Cerebellar nuclear complex (tissue), 1 donor: ENCODE data around the gene DUSP9.

Experiments used
- DNase-seq, 2 experiments: peaks; one replicate each; lab custom pipeline; 2025; lab: John Stamatoyannopoulos, UW

The DUSP9 gene

DNA sequence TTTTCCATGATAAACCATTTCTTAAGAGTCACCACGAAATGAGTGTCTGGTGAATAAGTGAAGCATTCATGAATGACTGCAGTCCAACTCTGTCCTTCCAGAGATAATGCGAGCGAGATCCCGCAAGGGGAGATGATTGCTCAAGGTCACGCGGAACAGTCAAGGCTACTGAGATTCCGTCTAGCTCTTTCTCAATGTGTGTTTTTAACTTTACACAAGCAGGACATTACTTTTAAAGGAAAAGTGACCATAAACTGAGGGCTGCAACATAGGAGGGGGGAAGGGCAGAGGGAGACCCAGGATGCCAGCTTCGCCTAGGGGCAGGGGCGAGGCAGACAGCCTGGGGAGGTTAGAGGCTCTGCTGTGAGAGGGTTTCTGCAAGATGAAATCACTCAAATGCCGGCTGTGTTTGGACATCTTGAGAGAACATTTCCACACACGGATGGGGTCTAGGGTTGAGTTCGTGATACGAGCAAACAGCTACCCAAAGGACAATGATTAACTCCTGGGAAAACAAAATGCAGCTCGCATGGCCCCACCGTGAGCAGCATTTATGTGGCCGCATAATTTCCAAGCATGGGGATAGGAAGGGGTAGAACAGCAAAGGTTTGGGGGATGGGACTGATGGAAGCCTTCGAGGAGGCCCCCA, 24.2 kb upstream of the DUSP9 start:
- no peak for DNase-seq

DNA sequence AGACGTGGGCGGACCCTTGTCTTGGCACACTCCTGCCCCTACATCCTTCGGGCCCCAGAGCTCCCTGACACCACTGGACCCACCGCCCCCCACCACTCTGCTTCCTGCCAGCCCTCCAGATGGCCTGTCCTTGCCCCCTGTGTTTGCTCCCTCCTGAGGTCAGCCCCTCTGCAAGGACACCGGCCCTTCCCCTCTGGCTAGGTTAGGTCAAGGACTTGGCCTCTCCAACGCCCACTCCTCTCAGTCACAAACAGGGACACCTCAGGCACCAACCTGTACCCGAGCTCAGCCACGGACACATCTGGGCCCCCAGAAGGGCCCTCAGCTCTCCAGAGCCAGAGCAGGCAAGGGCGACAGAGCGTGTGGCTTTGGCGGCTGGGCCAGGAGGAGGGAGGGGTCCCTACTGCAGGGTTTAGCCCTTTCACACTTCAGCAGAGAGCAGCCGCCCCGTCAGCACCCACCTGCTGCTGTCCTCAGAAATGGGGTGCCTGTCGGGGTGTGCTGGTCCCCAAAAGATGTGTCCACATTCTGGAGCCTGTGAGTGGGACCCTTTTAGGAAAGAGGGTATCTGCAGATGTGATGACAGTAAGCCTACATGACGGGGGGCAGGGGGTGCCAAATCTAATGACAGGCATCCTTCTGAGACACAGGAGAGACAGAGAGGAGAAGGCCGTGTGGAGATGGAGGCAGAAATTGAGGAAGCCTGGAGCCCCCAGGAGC, 23.5 kb upstream of the DUSP9 start:
- DNase-seq: no peak

DNA sequence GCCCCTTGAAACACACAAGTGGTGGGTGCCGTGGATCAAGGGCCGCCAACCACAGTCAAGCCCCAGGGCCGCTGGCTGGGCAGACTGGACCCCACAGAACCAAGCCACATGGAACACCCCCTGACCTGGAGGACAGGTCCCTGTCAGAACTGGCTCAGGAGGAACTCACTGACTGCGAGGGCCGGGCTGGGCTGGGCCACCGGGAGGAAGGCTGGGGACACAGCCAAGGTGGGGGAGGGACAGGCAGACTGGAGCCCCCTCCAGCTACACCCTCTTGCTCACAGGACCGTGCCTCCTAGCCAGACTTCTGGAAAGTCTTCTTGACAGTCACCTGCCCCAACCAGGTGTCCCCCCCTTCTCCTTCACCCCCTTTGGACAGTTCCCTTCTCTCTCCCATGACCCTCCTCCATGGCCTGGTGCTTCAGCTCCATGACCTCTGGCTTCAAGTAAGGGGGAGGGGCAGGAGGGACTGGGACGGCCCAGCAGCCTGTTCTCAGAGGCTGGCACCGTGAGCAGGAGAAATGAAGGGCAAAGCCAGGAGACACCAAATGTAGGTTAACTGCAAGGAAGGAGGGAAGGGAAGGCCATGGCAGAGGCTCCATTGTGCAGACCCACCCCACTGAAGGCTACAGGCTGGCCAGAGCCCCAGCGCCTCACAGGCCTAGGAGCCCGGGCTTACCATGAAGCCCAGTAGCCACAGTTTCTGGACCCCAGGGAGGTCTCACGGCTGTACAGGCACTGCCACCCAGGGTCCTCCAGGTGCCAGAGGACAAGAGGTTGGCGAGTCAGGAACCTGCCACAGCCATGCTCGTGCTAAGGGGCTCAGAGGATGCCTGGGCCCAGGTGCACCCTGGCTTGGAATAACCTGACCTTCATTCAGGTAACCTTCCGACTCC, 22.6 kb upstream of the DUSP9 start:
- no peak for DNase-seq

DNA sequence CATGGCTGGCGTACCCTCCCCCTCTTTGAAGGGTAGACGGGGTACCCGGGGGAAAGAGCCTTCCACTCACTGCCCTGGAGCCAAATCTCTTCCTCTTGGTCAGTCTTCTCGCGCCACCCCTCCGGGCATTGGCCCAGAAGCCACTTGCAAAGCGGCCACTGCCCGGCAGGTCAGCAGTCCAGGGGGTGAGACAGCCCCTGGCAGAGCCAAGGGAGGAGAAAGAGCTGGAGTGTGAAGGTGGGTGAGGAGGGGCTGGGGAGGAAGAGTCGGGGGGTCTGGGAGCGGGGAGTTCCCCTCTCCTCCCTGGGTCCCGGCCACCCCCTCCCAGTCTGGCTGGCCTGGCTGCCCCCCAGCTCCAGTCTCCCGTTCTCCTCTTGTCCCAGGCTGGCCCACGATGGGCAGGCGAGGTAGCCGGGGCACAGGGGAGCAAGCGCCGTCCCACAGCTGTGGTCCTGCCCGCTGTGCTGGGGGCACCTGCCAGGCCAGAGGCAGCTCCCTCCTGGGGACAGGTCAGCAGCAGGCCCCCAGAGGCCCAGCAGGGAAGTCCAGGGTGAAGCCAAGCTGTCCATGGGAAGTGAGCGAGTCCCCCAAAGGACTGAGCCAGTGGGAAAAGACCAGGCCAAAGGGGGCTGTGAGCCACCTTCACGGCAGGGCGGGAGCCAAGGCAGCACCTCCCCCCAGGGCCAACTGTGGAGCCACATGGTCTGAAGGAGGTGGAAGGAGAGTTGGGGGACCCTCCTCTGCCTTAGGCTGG, 21.6 kb upstream of the DUSP9 start:
- DNase-seq: no peak

DNA sequence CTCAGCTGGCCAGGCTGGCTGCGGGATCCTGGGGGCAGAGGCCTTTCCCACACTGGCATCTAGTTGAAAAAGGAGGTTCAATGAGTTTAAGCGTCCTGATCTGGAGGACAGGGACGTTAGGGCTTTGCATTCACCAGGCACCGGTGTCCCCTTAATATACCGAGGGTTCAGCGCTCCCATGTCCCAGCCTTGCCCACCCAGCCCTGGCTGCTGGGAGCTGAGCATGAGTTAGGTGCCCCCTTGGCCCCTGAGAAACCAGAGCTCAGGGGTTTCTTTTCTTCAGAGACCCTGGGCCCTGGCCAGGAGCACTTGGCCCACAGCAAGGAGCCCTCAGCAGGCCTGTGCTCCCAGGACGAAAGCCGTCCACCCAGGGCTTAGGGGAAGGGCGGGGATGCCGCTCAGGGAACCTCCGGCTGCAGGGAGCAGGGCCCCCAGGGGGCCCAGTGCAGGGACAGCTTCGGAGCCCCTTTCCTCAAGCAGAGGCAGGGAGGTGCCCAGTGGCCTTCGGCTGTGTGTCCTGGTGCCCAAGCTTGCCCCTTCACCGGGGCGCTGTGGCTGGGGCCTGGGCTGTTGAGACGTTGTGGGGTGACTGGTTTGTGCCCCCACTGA, 20.9 kb upstream of the DUSP9 start:
- no peak for DNase-seq

DNA sequence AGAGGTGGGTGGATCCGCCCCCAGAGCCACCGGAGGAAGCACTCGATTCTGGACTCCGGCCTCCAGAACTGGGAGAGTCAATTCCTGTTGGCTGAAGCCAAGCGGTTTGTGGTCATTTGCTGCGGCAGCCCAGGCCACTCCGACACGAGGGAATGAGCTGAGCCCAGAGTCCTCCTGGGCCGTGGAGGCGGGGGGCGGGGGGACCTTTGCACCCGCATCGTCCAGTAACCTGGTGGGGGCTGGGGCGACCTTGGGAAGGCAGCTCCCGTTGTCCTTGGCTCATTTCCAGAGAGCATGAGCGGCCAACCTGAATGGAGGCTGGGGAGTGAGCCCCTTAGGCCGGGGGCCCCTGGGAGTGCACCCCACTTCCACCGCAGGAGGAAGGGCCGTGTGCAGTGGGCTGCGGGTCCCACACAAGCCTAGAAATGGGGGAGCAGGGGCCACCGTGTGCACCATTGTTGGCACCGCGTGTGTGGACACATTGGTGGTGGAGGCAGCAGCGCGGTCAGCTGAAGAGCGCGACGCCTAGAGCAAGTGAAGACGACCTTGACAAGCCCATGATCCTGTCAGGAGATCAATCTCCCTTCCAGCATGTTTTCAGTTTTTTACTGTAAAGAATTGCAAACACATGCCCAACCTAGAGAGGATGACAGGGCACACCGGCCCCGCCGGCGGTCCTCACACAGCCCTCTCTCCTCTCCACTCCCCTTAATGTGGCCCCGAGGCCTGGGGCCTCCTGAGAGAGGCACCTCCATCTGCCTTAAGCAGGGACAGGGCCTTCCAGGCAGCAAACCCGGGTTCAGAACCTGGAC, 19.9 kb upstream of the DUSP9 start:
- DNase-seq: no peak

DNA sequence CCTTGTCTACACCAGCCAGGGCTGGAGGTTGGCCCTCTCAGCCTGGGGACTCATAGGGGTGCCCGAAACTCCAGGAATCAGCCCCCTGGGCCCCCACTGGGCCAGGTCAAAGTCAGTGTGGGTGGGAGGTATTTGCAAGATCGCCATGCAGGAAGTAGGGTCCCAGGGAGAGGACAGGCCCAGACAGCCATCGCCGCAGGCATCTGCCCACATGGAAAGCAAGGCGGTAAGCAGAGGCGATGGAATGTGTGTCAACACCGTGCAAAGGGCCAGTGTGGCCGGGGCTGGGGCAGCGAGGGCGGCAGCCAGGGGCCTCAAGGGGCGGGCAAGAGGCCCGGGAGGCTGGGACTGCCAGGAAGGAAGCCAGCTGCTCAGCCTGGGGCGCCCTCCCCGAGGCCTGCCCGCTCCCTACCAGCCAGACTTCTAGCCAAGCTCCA, 19.3 kb upstream of the DUSP9 start:
- no peak for DNase-seq

DNA sequence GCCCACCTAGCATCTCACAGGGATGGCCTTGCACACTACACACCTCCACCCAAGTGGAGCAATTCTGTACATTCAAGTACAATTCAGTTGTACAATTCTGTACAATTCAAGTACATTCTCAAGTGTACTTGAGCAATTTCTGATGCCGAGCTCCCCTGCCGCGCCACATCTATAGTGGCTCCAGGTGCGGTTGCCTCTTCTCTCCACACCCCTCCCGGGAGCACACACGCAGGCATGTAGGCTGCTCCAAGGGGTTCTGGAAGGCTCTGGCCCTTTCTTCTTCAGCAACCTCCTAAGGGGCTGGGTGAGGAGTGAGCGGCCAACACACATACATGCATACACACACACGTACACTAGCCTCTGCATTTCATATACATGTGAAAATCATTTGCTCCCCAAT, 18.9 kb upstream of the DUSP9 start:
- DNase-seq: no peak

DNA sequence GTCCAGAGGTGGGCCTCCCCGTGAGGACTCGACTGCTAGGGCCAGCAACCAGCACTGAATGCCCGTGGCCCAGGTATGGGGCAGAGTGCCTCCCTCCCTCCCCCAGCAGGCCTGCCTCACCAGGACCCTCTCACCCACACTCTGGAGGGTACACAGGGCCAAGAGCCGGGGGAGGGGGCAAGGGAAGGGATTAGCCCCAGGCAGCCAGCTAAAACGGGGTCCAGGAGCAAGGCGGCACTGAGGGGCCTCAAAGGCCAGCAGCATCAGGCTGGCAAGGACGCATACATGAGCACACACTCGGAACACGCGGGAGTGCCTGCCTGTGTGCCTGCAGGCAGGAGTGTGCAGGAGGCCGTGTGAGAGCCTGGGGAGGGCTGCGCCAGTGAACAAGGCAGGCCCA, 18.3 kb upstream of the DUSP9 start:
- no peak for DNase-seq

DNA sequence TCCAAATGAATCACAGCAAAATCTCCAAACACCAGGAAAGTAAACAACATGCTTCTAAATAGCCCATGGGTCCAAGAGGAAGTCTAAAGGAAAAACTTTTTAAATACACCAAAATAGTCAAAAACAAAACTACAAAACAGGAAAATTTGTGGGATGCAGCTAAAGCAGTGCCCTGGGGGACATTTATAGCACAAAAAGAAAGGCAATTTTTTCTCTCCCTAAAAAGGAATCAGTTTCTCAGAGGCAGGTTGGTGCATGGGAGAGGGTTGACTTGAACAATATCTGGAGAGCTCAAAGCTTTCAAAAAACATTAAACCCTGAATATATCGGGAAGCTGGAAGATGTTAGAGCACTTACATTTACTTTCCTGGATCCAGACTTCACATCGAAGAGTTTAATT, 15.7 kb upstream of the DUSP9 start:
- DNase-seq: no peak

DNA sequence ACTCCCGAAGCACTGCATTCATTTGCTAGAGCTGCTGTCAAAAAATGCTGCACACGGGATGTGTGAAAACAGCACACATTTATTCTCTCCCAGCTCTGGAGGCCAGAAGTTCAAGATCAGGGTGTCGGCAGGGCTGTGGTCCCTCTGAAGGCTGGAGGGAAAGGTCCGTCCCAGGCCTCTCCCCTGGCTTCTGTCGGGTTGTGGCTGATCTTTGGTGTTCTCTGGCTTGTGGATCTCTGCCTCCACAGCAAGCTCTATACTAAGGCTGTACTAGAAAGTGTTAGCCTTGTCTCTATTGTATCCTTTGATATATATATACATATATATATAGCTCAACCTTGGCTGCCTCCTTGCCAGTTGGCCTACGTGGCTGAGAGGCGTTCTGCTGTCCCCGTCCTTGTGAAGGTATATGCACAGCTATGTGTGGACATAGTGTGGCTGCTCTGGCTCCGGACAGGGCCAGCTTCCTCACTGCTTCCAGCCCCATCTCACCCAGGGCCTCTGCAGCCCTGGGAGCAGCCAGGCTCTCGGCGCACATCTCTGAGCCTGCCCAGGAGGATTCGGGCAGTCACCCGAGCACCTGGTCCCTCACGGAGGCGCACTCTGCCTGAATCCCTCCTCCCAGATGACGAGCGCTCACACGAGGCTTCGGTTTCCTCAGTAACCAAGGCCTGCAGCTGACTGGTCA, 15.0 kb upstream of the DUSP9 start:
- no peak for DNase-seq

DNA sequence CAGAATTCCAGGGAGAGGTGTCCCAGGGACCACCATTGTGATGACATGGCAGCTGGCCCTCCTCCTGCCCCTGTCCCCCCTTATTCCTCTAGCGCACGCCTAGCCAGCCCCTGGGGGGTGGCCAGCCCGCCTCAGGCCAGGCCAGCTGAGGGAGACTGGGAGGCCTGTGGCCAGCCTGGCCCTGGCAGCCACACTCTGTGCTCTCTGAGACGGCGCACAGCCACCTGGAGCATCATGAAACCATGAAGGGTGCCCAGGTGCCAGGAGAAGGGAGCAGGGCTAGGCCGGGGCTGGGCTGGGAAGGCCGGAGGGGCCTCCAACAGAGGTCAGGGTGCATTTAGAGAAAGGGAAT, 14.4 kb upstream of the DUSP9 start:
- DNase-seq: no peak

DNA sequence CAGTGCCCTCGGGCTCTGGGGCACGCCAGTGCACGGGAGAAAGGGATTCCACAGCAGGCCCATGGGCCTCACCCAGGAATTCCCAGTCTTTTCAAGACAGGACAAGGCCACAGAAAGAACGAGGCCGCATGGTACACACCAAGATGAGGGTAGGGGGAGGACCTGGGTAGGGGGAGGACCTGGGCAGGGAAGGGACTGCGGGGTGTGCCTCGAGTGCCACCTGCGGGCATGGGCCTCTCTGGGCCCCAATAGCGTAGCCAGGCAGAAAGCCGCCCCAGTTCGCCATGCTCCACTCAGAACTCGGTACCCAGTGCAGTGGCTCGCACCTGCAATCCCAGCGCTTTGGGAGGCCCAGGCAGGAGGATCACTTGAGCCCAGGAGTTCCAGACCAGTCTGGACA, 14.0 kb upstream of the DUSP9 start:
- DNase-seq: no peak

DNA sequence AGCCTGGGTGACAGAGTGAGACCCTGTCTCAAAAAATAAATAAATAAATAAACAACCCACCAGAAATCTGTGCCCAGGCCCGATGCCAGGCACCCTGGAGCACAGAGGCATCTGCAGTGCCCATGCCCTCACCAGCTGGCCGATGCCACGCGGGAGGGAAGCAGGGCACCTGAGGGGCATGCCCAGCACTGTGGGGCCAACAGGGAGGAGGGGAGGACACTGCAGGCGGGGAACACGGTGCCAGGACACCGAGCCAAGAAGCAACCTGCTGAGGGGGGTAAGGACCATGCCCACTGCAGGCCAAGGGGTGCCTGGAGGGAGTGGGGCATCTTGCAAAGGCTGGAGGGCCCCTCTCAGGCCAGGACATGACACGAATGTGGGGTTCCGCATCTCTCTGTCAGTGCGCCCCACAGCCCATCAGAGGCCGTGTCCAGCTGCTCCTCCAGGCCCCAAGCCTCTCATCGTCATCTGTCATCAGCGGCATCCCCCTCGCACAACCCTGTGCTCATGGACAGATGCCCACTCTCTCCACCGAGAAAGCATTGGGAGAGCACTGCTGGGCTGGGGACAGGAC, 13.3 kb upstream of the DUSP9 start:
- no peak for DNase-seq

DNA sequence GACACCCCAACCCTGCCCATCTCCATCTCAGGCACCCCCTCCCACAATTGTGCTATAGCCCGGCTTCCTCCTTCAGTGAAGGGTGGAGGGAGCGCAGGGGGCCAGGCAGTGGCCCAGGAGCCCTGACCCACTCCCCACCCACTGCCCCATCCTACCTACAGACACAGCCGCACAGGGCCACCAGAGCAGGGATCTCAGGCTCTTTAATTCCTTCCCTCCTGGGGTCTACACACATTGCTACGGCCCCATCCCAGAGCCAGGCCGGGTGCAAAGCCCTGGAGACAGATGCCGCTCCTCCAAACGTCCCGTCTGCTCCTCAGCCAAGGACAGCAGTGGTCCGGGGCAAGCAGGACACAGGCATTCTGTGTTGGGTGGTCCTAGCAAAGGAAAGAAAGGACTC, 12.8 kb upstream of the DUSP9 start:
- DNase-seq: no peak

DNA sequence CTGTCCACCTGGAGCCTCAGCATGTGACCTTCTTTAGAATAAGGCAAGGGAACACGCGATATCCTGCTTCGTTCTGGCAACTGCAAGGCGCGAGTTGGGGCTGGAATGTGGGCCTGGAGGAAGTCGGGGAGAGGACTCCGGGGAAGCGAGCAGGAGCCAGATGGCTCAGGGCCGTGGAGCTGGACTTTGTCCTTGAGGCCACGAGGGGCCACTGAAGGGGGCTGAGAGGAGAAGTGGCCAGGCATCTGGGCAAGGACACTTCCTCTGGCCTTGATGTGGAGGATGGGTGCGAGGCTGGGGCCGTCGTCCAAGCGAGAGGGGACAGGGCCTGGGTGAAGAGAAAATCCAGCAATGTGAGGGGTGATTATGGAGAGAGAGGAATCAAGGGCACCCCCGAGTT, 12.2 kb upstream of the DUSP9 start:
- DNase-seq: no peak

DNA sequence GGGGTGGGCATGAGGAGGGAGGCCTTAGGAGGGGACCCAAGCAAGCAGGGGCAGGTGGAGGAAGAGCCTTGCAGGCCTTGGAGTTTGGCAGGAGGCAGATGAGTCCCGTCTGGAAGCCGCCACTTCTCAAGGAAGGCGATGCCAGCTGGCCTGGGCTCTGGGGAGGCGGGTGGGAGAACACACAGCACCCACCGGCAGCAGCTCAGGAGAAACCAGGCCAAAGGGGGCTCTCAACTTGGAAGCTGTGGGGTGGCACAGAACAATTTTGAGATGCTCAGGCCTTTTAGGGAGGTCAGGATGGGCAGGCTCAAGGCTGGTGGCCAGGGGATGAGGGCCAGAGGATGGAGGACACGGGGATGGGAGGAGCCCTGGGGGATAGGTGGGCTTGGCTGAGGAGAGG, 11.6 kb upstream of the DUSP9 start:
- no peak for DNase-seq

DNA sequence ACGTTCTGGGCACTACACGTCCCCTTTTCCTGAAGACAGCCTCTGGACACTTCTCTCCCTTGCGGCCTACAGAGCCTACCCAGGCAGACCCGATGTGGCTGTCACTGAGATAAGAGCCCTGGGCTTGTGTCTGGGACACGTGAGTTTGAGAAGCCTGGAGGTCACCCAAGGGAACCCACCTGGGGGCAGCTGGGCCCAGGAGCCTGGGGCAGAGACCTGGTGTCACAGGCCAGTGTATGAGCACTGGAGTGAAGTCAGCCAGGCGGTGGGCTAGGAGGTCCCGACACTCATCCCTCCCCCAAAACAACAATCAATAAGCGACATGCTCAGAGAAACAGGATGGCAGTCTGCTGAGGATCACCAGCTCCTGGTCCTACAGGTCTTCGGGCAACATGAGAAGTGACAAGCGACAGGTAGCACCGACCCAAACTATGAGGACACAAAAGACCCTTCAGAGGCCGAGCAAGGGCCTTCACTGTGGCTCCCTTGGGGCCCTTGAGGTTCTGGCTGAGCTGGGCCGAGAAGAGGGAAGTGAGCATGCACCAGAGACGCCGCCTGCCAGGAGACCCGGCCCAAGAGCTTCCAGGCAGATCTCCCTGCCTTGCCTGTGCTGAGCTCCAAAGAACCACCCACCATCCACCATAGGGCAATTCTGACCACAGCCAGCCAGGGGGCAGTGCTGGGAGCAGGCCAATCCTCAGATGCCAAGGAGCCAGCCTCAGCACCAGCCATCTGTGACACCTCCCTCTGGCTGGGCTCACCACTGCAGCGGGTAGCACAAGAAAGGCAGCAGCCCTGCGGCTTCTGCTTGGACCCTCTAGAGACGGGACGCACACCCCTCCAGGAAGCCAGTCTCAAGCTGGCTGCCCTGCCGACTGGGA, 11.0 kb upstream of the DUSP9 start:
- DNase-seq: no peak

DNA sequence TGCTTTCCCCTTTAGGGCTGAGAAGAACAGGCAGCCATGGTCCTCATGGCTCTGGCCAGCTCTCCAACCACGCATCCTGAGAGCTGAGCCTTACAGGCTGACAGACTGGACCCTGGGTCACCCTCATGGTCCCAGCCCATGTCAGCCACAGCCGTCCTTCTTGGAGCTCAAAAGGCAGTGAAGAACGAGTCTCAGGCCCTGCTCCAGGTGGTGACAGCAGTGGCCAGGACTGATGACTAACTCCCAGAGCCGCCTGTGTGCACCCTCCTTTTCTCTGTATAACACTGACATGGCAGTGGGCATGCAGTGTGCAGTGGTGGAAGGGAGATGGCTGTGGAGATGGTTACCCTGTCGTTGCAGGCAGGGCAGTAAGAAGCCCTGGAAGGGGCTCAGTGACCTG, 10.3 kb upstream of the DUSP9 start:
- no peak for DNase-seq
